ENCODE results near the gene NCEH1. TPM values are rescaled to one million over a fixed set of nuclear protein-coding genes. Genes with fewer than 3 reads are reported as not detected.

NCEH1 gene
- total RNA-seq, 1 experiment from 2014 or later: 11.5 TPM

DNA sequence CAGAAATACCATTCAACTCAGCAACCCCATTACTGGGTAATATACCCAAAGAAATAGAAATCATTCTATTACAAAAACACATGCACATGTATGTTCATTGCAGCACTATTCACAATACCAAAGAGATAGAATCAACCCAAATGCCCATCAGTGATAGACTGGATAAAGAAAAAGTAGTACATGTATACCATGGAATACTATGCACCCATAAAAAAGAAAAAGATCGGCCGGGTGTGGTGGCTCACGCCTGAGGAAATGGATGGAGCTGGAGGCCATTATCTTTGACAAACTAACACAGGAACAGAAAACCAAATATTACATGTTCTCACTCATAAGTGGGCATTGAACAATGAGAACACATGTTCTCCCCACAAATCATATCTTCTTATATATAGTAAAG is 112.0 kb downstream of the NCEH1 start:
- no peak for ATAC-seq
- Histone ChIP-seq H3K9me2 (ENCODE audit: insufficient read depth) (no peaks in the 10 kb centered on the region), H3K27me3 (ENCODE audit: insufficient read depth, low read length) (no peaks in the 10 kb centered on the region), H3K27ac (ENCODE audit: low read depth, low read length) (no peak overlapping the region), H3K4me3 (replicated peaks in 1 of 2; ENCODE audit: low read depth in 1 of 2, low read length in 2 of 2) (no peak overlapping the region), H3K4me2 (ENCODE audit: low read length) (no peak overlapping the region), H3K9me3 (ENCODE audit: control insufficient read depth in 1 of 2, insufficient read depth in 1 of 2, low read depth in 1 of 2, low read length in 2 of 2) (no peaks in the 10 kb centered on the region), H3K36me3 (ENCODE audit: control insufficient read depth in 1 of 2, insufficient read depth in 2 of 2, low read length in 2 of 2) (no peaks in the 10 kb centered on the region), H2AFZ (ENCODE audit: low read depth, low read length, poor library complexity, severe bottlenecking) (no peak overlapping the region), H3K79me2 (ENCODE audit: insufficient read depth, low read length) (no peaks in the 10 kb centered on the region), H3K9ac (ENCODE audit: low read length) (no peak overlapping the region), H3K4me1 (ENCODE audit: control insufficient read depth in 1 of 2, insufficient read depth in 2 of 2, low read length in 2 of 2) (0 out of 4 replicates have a peak, but pooled peaks cover 0 to 4% of the 10 kb centered on the region in 2 experiments), H4K20me1 (ENCODE audit: insufficient read depth) (no peaks in the 10 kb centered on the region)
- TF ChIP-seq YY1 (IDR thresholded peaks at IDR 0.05; ENCODE audit: extremely low read depth, insufficient replicate concordance, low read depth, low read length): no peak
- no peak for TF ChIP-seq ELF1 (IDR thresholded peaks at IDR 0.05; ENCODE audit: borderline replicate concordance, low read depth)
- TF ChIP-seq, protein P1, sequence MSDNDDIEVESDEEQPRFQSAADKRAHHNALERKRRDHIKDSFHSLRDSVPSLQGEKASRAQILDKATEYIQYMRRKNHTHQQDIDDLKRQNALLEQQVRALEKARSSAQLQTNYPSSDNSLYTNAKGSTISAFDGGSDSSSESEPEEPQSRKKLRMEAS (IDR thresholded peaks at IDR 0.05): no peak
- no peak for TF ChIP-seq EZH2phosphoT487 (IDR thresholded peaks at IDR 0.05; ENCODE audit: borderline replicate concordance)
- no peak for TF ChIP-seq EGR1 (IDR thresholded peaks at IDR 0.05; ENCODE audit: low read depth)
- TF ChIP-seq, protein P2, sequence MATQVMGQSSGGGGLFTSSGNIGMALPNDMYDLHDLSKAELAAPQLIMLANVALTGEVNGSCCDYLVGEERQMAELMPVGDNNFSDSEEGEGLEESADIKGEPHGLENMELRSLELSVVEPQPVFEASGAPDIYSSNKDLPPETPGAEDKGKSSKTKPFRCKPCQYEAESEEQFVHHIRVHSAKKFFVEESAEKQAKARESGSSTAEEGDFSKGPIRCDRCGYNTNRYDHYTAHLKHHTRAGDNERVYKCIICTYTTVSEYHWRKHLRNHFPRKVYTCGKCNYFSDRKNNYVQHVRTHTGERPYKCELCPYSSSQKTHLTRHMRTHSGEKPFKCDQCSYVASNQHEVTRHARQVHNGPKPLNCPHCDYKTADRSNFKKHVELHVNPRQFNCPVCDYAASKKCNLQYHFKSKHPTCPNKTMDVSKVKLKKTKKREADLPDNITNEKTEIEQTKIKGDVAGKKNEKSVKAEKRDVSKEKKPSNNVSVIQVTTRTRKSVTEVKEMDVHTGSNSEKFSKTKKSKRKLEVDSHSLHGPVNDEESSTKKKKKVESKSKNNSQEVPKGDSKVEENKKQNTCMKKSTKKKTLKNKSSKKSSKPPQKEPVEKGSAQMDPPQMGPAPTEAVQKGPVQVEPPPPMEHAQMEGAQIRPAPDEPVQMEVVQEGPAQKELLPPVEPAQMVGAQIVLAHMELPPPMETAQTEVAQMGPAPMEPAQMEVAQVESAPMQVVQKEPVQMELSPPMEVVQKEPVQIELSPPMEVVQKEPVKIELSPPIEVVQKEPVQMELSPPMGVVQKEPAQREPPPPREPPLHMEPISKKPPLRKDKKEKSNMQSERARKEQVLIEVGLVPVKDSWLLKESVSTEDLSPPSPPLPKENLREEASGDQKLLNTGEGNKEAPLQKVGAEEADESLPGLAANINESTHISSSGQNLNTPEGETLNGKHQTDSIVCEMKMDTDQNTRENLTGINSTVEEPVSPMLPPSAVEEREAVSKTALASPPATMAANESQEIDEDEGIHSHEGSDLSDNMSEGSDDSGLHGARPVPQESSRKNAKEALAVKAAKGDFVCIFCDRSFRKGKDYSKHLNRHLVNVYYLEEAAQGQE (IDR thresholded peaks at IDR 0.05; ENCODE audit: low read depth): no peak
- no peak for TF ChIP-seq SP1 (IDR thresholded peaks at IDR 0.05; ENCODE audit: low read depth)
- intact Hi-C loops (cut with micrococcal nuclease): no loop called here
- POLR2A ChIA-PET: no interaction called here
- CTCF ChIA-PET: no interaction called here
- no TSS peak for BruUV-seq (replicated peaks)
- RAD21 ChIA-PET (ENCODE audit: low non-redundant PET in 1 of 2, low total read pairs in 2 of 2, uncharacterized antibody in 2 of 2, unreplicated experiment in 2 of 2): no interaction called here
- DNase-seq (ENCODE audit: low read depth, low spot score): no peak

Measured in HCT116 (cell line).